Activated CD8-positive, alpha-beta memory T cell treated with anti-CD3 and anti-CD28 coated beads for 4 hours (primary cell): ENCODE measurements around the gene HOMER3.
"Not testable (repeated sequence)": the region's sequence is repeated elsewhere in the genome, so short reads cannot be mapped to it uniquely, and the experiment has no call there.

Experiments used
- DNase-seq, 2 donors: peaks; one replicate each; pipeline ENCODE4 v3.0.0-alpha.2; 2020; ENCODE audit warnings: low read depth in 2 of 2

Gene HOMER3

DNA sequence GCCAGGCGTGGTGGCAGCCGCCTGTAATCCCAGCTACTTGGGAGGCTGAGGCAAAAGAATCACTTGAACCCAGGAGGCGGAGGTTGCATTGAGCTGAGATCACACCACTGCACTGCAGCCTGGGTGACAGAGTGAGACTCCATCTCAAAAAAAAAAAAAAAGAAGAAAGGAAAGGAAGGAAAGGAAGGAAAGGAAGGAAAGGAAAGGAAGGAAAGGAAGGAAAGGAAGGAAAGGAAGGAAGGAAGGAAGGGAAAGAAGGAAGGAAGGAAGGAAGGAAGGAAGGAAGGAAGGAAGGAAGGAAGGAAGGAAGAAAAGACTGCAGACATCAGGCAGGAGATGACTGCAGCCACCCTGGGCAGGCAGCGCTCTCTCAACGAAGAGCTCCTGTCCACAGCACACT is 38.5 kb downstream of the HOMER3 start:
- not testable (repeated sequence) for DNase-seq

GRCh38 chr19:18901491-18901890 is 39.5 kb downstream of the HOMER3 start:
- DNase-seq = no peak

GRCh38 chr19:18900700-18901481 is 40.1 kb downstream of the HOMER3 start:
- DNase-seq = no peak

DNA sequence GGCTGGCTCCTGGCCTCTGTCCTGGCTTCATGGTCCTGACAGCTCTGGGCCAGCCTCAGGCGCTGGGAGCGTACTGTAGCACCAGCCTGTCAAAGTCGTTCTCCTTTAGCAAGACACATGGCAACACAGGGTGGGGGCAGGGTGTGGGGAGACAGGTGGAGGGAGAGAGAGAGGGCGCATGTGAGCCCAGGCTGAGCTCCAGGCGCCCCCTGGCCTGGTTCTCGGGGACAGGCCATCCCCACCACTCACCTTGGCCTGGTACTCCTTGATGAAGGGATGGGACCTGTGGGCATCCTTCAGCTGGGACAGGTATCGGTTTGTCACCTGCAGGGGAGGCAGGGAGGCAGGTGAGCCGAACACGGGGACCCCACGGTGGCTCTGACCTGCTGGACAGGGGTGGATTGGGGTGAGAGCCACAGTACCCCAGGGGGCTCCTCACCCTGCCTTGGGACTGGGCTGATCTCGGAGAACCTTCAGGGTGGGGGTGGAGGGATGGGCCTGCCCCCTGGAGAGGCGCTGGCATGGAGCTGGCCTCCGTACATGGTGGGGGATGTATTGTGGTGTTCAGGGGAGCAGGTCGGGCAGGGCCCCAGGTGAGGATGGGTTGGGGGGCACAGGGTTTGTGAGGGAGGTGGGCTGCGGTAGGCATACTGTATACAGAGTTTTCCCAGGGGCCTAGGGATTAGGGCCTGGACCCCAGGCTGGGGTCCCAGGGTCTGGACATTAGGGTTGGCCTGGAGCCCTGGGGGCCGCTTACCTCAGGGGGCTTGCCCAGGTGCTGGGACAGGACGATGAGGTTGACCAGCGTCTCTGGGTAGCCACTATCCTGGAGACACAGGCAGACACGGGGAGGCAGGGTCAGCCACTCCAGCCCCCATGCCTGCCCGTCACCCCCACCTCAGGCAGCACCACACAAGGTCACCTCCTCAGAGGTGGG is 41.1 kb downstream of the HOMER3 start:
- DNase-seq = no peak

DNA sequence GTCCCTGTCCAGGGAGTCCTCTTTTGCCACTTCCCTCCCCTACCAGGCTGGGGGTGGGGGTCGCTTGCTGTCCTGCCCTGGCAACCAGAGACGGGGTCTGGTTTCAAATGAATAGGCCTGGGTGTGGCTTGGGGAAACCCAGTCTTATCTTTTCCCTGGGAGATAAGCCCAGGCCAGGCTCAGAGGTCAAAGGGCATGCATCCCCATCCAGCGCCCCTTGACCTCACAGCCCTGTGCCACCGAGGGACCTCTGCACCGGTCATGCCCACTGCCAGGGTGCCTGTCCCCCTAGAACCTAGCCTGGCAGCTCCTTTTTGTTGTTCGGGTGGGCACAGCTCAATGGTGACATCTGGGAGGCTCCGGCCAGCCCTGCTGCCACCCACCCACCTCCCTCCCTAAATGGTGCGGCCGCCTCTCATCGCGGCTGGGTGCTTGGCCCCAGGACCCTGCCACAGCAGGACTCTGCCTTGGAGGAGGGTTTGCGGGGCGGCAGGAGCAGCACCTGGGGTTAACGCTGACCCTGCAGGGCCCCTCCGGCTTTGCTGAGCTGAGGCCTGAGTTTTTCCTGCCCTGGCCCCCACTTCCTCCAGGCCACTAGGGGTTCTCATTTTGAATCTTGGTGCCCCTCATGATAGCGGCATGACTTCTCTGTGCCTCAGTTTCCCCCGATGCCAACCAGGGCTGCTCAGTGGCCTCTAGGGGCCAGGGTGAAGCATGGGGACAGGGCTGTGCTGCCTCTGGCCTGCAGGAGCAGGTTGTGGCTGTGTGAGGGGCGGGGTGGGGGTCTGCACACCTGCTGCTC is 42.2 kb downstream of the HOMER3 start:
- DNase-seq = no peak

- no peak for DNase-seq
Measured at GRCh38 chr19:18898081-18898606, 42.9 kb downstream of the HOMER3 start.

DNA sequence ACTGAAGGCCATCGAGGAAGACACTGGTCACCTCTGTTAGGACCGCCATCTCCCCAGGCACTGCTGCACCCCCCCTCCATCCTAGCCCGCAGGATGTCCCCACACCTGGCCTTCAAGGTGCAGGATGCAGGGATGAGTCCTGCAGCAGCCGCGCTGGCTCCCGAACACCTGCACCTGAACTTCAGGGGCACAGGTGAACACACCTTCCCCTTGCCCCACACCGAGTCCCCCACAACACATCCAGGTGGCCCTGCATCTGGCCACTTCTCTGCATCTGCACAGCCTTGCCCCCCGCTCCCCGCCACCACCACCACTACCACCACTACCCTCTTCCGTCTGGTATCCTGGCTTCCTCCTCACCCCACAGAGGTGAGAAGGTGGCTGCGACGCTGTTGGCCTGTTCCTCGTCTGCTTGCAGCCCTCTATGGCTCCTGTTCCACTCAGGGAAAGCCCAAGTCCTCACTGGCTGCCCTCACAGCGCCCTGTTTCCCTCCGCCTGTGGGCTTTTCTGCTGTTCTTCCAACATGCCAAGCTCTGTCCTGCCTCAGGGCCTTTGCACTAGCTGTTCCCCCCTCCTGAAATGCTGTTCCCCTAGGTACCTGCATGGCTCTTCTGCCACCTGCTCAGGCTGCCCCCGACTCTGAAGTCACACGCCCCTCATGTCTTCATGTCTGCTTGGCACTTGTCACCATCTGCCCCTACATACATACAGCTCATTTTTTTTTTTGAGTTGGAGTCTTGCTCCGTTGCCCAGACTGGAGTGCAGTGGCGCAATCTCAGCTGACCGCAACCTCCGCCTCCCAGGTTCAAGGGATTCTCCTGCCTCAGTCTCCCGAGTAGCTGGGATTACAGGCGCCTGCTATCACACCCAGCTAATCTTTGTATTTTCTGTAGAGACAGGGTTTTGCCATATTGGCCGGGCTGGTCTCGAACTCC is 43.7 kb downstream of the HOMER3 start:
- DNase-seq = no peak

DNA sequence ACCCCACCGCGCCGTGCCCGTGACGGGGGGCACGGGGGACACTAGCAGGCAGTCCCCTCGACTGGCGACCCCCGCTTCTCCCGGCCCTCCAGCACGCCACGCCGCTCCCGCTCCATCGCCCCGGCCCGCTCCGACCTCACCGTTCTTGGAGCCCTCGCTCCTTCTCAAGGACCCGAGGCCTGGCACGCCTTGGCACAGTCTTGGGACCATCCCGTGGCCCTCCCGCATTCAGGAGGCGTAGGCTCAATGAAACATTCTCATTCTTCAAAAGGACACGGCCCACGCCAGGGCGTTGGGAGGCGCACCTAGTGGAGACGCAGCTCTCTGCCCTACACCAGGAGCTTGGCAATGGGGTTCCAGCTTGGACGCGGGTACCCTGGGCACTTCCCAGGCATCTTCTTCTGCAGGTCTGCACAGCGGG is 44.6 kb downstream of the HOMER3 start:
- no peak for DNase-seq

- DNase-seq = no peak
Measured at GRCh38 chr19:18895824-18896341, 45.1 kb downstream of the HOMER3 start, which contains the start of gene CERS1. Gene CERS1, minus strand, starts transcription at chr19:18896158. Its CDS starts 86 bp downstream, at chr19:18896072.

GRCh38 chr19:18895038-18895823 is 45.8 kb downstream of the HOMER3 start:
- DNase-seq = no peak

- no peak for DNase-seq
Measured at GRCh38 chr19:18894254-18895037, 46.6 kb downstream of the HOMER3 start.

GRCh38 chr19:18893587-18894253 is 47.3 kb downstream of the HOMER3 start:
- DNase-seq = no peak

DNA sequence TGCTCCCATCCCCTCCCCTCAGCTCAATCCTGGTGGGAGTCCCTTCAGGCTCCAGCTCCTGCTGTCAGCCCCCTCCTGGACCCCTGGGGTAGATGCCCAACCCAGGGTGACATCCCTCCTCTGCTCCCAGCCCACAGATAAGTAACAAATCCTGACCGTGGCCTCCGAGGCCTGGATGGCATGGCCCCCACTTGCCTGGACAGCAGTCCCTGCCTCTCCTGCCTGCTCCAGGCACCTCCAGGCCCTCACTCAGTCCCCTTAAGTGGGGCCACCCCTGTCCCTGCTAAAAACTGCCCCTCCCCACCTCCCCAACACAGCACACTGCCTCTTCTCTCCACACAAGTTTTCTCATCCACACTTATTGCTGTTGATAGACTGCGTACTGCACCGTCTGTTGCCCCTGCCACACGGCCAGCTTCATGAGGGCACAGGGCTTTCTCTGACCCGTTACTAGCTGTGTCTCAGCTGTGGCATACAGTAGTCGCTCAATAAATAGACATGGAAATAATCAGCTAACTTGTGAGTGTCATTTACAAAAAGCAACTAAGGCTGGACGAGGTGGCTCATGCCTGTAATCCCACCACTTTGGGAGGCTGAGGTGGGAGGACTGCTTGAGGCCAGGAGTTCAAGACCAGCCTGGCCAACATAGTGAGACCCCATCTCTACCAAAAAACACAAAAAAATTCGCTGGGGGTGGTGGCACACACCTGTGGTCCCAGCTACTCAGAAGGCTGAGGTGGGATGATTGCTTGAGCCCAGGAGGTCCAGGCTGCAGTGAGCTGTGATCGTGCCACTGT is 50.9 kb downstream of the HOMER3 start:
- no peak for DNase-seq

GRCh38 chr19:18886972-18887371 is 54.0 kb downstream of the HOMER3 start:
- DNase-seq = no peak

GRCh38 chr19:18883526-18884304 is 57.3 kb downstream of the HOMER3 start:
- no peak for DNase-seq

DNA sequence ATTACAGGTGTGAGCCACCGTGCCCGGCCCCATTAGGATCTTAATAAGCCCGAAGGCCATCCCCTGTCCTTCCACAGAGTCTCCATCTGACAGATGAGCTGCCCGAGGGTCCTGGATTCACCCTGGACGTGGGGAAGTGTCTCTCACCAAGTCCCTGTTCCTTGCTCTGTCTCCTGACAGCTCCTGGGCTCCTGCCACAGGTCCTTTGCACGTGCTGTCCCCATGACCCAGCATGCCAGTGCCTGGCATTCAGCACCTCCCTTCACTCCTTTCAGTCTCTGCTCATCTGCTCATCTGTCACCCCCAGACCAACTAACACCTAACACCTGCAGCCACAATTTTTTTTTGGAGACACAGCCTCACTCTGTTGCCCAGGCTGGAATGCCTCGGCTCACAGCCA is 59.5 kb downstream of the HOMER3 start:
- no peak for DNase-seq
